Ishikawa (cell line): Measurements from ENCODE around the gene MTMR11.

Experiments
- CEBPB ChIP-seq: IDR thresholded peaks from 2 replicates; pipeline ENCODE4 v1.6.1; 2012
- YY1 ChIP-seq: IDR thresholded peaks from 2 replicates; pipeline ENCODE4 v1.6.1; 2012; ENCODE audit warnings: low read depth
- TF ChIP-seq, protein P1 (sequence below): IDR thresholded peaks from 2 replicates; pipeline ENCODE4 v1.6.1; 2012; ENCODE audit warnings: low read depth, mild to moderate bottlenecking

DNA sequence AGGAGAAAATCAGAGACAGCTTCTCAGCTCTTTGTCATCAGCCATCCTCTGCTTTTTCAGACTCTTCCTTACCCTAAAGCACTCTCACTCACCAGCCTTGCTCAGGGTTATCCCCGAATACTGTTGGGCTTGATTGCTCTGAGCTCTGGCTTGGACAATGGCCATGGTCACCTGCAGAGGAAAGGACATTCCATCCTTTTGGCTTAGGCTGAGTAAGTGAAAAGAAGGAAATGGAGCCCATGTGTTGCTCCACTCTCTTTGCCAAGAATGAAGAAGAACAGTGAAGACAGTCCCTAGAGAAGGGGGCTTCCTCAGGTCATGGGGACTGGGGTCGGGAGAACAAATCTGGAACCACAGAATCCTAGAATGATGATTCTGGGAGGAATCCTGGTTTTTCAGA lies 2.3 kb downstream of the MTMR11 start:
- TF ChIP-seq YY1 (no peak), CEBPB (no peak)
- TF ChIP-seq, protein P1, sequence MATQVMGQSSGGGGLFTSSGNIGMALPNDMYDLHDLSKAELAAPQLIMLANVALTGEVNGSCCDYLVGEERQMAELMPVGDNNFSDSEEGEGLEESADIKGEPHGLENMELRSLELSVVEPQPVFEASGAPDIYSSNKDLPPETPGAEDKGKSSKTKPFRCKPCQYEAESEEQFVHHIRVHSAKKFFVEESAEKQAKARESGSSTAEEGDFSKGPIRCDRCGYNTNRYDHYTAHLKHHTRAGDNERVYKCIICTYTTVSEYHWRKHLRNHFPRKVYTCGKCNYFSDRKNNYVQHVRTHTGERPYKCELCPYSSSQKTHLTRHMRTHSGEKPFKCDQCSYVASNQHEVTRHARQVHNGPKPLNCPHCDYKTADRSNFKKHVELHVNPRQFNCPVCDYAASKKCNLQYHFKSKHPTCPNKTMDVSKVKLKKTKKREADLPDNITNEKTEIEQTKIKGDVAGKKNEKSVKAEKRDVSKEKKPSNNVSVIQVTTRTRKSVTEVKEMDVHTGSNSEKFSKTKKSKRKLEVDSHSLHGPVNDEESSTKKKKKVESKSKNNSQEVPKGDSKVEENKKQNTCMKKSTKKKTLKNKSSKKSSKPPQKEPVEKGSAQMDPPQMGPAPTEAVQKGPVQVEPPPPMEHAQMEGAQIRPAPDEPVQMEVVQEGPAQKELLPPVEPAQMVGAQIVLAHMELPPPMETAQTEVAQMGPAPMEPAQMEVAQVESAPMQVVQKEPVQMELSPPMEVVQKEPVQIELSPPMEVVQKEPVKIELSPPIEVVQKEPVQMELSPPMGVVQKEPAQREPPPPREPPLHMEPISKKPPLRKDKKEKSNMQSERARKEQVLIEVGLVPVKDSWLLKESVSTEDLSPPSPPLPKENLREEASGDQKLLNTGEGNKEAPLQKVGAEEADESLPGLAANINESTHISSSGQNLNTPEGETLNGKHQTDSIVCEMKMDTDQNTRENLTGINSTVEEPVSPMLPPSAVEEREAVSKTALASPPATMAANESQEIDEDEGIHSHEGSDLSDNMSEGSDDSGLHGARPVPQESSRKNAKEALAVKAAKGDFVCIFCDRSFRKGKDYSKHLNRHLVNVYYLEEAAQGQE = no peak
